RWPE1 (cell line): Measurements from ENCODE around the gene ASAP3.

ENCODE experiments used
- CTCF ChIA-PET: fragments of 350-600 bp; sonication (Branson Sonifier 250); formaldehyde crosslinking; extraction: SDS; loops from one replicate; lab custom pipeline; 2021; lab: Yijun Ruan, JAX
- POLR2A ChIA-PET: fragments of 400-600 bp; formaldehyde crosslinking; extraction: SDS; loops from one replicate; lab custom pipeline; 2020; ENCODE audit warnings: antibody characterized with exemption; ENCODE audit not compliant: low non-redundant PET; lab: Yijun Ruan, JAX
- DNase-seq: peaks from one replicate; pipeline ENCODE4 v3.0.0; 2012; ENCODE audit warnings: low spot score
- H3K27ac ChIP-seq: fragments of 450-650 bp; 2 replicates; pipeline ENCODE4 v1.5.1; 2017
- CTCF ChIP-seq: fragments of 450-650 bp; conservative IDR thresholded peaks from 2 replicates; pipeline ENCODE4 v1.5.1; 2017; ENCODE audit warnings: low read depth, mild to moderate bottlenecking

Gene ASAP3

GRCh38 chr1:23428136-23428905 lies 55.7 kb downstream of the ASAP3 start:
- POLR2A ChIA-PET, result no interaction called here
- no peak overlapping the region for H3K27ac ChIP-seq
- TF ChIP-seq CTCF, result no peak
- CTCF ChIA-PET, result no interaction called here
- DNase-seq, result no peak

GRCh38 chr1:23427550-23427949 lies 56.4 kb downstream of the ASAP3 start:
- H3K27ac ChIP-seq, result no peak overlapping the region
- no peak for TF ChIP-seq CTCF
- POLR2A ChIA-PET, result no interaction called here
- CTCF ChIA-PET, result interaction anchor here (0.6 kb wide), 1 partner anchor 38 kb away, joined by 6 read pairs; no protein-coding TSS in a partner anchor
- no peak for DNase-seq

GRCh38 chr1:23426828-23427227 lies 57.2 kb downstream of the ASAP3 start:
- no peak for DNase-seq
- H3K27ac ChIP-seq, result no peak overlapping the region
- TF ChIP-seq CTCF, result no peak
- ChIA-PET POLR2A (no interaction called here), CTCF (interaction anchor here (0.6 to 0.9 kb wide), 2 partner anchors 38 to 71 kb away, joined by 3 to 6 read pairs; no protein-coding TSS in a partner anchor)

GRCh38 chr1:23425193-23425494 lies 58.8 kb downstream of the ASAP3 start:
- CTCF ChIA-PET, result interaction anchor here (0.5 to 1.4 kb wide), 7 partner anchors 21 to 727 kb away, joined by 3 to 6 read pairs (median 4); no protein-coding TSS in a partner anchor
- H3K27ac ChIP-seq, result peak overlapping the region; percentile 76
- DNase-seq, result no peak
- TF ChIP-seq CTCF, result no peak
- POLR2A ChIA-PET, result interaction anchor here (0.6 to 0.7 kb wide), 2 partner anchors 41 to 221 kb away, joined by 3 to 10 read pairs; no protein-coding TSS in a partner anchor

- CTCF ChIA-PET, result interaction anchor here (0.6 to 1.4 kb wide), 5 partner anchors 22 to 115 kb away, joined by 3 to 6 read pairs (median 4); no protein-coding TSS in a partner anchor
- H3K27ac ChIP-seq, result peak within 1 kb of the TSS; percentile 76
- POLR2A ChIA-PET, result interaction anchor here (0.6 to 0.8 kb wide), 3 partner anchors 41 to 222 kb away, joined by 3 to 10 read pairs (median 3); partner anchors contain the start of gene ASAP3
- DNase-seq, result peak; percentile 25
- TF ChIP-seq CTCF, result no peak
These were observed 59.4 kb downstream of the ASAP3 start, which contains the start of gene TCEA3 for GRCh38 chr1:23424293-23425192. TSS of gene TCEA3 (minus strand) at chr1:23424748. CDS start at chr1:23424633, 115 bp downstream.
